IPS-NIHi11 (cell line): ENCODE measurements around the gene UGDH.
"Not testable (repeated sequence)": the region's sequence is repeated elsewhere in the genome, so short reads cannot be mapped to it uniquely, and the experiment has no call there.

Source experiments
- DNase-seq: peaks from one replicate; pipeline ENCODE4 v3.0.0; 2012; ENCODE audit warnings: mixed read lengths, low spot score

UGDH gene

GRCh38 chr4:39494354-39494753 is 32.9 kb downstream of the UGDH start:
- DNase-seq = no peak

- DNase-seq = no peak
Observed at GRCh38 chr4:39490322-39490721, 36.9 kb downstream of the UGDH start.

- DNase-seq = no peak
Observed at GRCh38 chr4:39486221-39486804, 40.9 kb downstream of the UGDH start.

GRCh38 chr4:39484582-39485272 is 42.5 kb downstream of the UGDH start:
- DNase-seq = no peak

GRCh38 chr4:39480902-39481695 is 46.1 kb downstream of the UGDH start:
- DNase-seq = no peak

- DNase-seq = no peak
Observed at GRCh38 chr4:39480251-39480650, 47.0 kb downstream of the UGDH start.

GRCh38 chr4:39476187-39476895 is 50.9 kb downstream of the UGDH start:
- no peak for DNase-seq

- DNase-seq = no peak
Observed at GRCh38 chr4:39472396-39472795, 54.8 kb downstream of the UGDH start.

- DNase-seq = no peak
Observed at GRCh38 chr4:39470402-39470801, 56.8 kb downstream of the UGDH start.

- DNase-seq = peak; percentile 41
Observed at GRCh38 chr4:39469429-39470077, 57.7 kb downstream of the UGDH start.

- no peak for DNase-seq
Observed at GRCh38 chr4:39467464-39467863, 59.8 kb downstream of the UGDH start.

GRCh38 chr4:39466747-39467146 is 60.5 kb downstream of the UGDH start:
- no peak for DNase-seq

- no peak for DNase-seq
Observed at GRCh38 chr4:39464886-39465501, 62.2 kb downstream of the UGDH start.

GRCh38 chr4:39458505-39459300 is 68.5 kb downstream of the UGDH start, which contains the start of the genes LIAS and RPL9:
TSS of gene LIAS (plus strand) at chr4:39459056. CDS start at chr4:39459118, 62 bp downstream.
TSS of gene RPL9 (minus strand) at chr4:39458922. CDS start at chr4:39458439, 483 bp downstream.
- peak; percentile 100 for DNase-seq

GRCh38 chr4:39458161-39458504 is 69.1 kb downstream of the UGDH start:
- DNase-seq = not testable (repeated sequence)

GRCh38 chr4:39456946-39457763 is 70.1 kb downstream of the UGDH start:
- no peak for DNase-seq

GRCh38 chr4:39455486-39455885 is 71.8 kb downstream of the UGDH start:
- no peak for DNase-seq

- DNase-seq = no peak
Observed at GRCh38 chr4:39453738-39454137, 73.5 kb downstream of the UGDH start.

- DNase-seq = no peak
Observed at GRCh38 chr4:39452860-39453587, 74.2 kb downstream of the UGDH start.
